ENCODE measurements around the gene CADM1. TPM values are rescaled to one million over a fixed set of nuclear protein-coding genes. Genes with fewer than 3 reads are reported as not detected.

CADM1 gene
- total and polyA plus RNA-seq, 9 of the 15 experiments (the other 6 are each of a cell fraction or from before 2014, with no cell fraction given): 0.42 TPM; not detected in 8

- CTCF ChIA-PET (ENCODE audit: low intra/inter-chr PET ratio): no interaction called here
- H3K4me1 ChIP-seq (replicated peaks in 1 of 2; ENCODE audit: control insufficient read depth in 2 of 2, insufficient read depth in 2 of 2, low read length in 2 of 2): no peaks in the 10 kb centered on the region
Observed at GRCh38 chr11:115330684-115331482, 173.3 kb downstream of the CADM1 start.

More at GRCh38 chr11:115330684-115331482, 173.3 kb downstream of the CADM1 start:
- BruUV-seq (replicated peaks): no TSS peak
- no peak overlapping the region for H2AFZ ChIP-seq (ENCODE audit: low read depth, low read length)
- H3K4me3 ChIP-seq: no peak overlapping the region
- no peak for FAIRE-seq
- WGBS (ENCODE audit: insufficient coverage, low coverage, missing lambda C conversion rate): 5% methylated on average over 3 of the region's 3 CpGs
- H3K9ac ChIP-seq (ENCODE audit: insufficient read depth in 1 of 2, low read depth in 2 of 2, low read length in 2 of 2): no peak overlapping the region
- ATAC-seq: no peak
- POLR2A ChIA-PET: no interaction called here
- H3K4me2 ChIP-seq (ENCODE audit: insufficient read depth, low read length): no peak overlapping the region
- intact Hi-C loops (cut with micrococcal nuclease): loop anchor here (10.0 kb wide), 1 partner anchor 654 kb away; no protein-coding TSS in a partner anchor
- H3K36me3 ChIP-seq (ENCODE audit: control insufficient read depth, insufficient read depth, low read length): no peaks in the 10 kb centered on the region
- no peaks in the 10 kb centered on the region for H3K27me3 ChIP-seq (ENCODE audit: control insufficient read depth in 2 of 2, insufficient read depth in 2 of 2, low read length in 2 of 2)
- no peaks in the 10 kb centered on the region for H4K20me1 ChIP-seq (replicated peaks; ENCODE audit: control insufficient read depth, insufficient read depth, low read length)
- TF ChIP-seq KLF1 (tag; IDR thresholded peaks at IDR 0.05): no peak
- TF ChIP-seq ZBTB12 (CRISPR knock-in tag; IDR thresholded peaks at IDR 0.05): no peak
- no peak for TF ChIP-seq GABPB2 (CRISPR knock-in tag; conservative IDR thresholded peaks at IDR 0.05)
- no peak for TF ChIP-seq EZH2 (IDR thresholded peaks at IDR 0.05; ENCODE audit: borderline replicate concordance, low read depth, low read length)
- TF ChIP-seq ARNT (IDR thresholded peaks at IDR 0.05): no peak
- no peak for TF ChIP-seq WHSC1 (IDR thresholded peaks at IDR 0.05; ENCODE audit: low read length)
- TF ChIP-seq SIX5 (IDR thresholded peaks at IDR 0.05; ENCODE audit: borderline replicate concordance in 1 of 2, insufficient read depth in 1 of 2, low read depth in 1 of 2, low read length in 2 of 2): no peak
- no peak for TF ChIP-seq CTBP1 (IDR thresholded peaks at IDR 0.05; ENCODE audit: borderline replicate concordance)
- no peak for TF ChIP-seq ZNF518B (CRISPR knock-in tag; IDR thresholded peaks at IDR 0.05)
- TF ChIP-seq PPARD (CRISPR knock-in tag; IDR thresholded peaks at IDR 0.05): no peak
- TF ChIP-seq SMAD3 (CRISPR knock-in tag; conservative IDR thresholded peaks at IDR 0.05): no peak
- no peak for TF ChIP-seq TSC22D4 (tag; IDR thresholded peaks at IDR 0.05)
- H3K9me3 ChIP-seq (replicated peaks; ENCODE audit: control insufficient read depth, insufficient read depth, low read depth, low read length): no peaks in the 10 kb centered on the region
- H3K27ac ChIP-seq (ENCODE audit: extremely low read depth, low read depth, low read length): no peak overlapping the region
- DNase-seq (ENCODE audit: extremely low read depth in 1 of 4, low spot score in 3 of 4): no peak
- H3K79me2 ChIP-seq (ENCODE audit: control insufficient read depth, insufficient read depth, low read length): no peaks in the 10 kb centered on the region
- in situ Hi-C loops (cut with MboI): loop anchor here (10.0 to 25.0 kb wide), 3 partner anchors 731 to 1356 kb away; no protein-coding TSS in a partner anchor
- H3K9me1 ChIP-seq (ENCODE audit: control insufficient read depth, insufficient read depth, low read length): no peaks in the 10 kb centered on the region

Data from K562 (cell line).